HepG2 (cell line): ENCODE results near the gene DYNC2I2. TPM values are rescaled to one million over a fixed set of nuclear protein-coding genes. Genes with fewer than 3 reads are reported as not detected.
"Not testable (repeated sequence)": the region's sequence is repeated elsewhere in the genome, so short reads cannot be mapped to it uniquely, and the experiment has no call there.

Experiments used
- ATAC-seq: fragments of 200-7000 bp; cut with Tn5 transposase; 3 replicates; pipeline ENCODE4 v1.9.1; 2020; ENCODE audit warnings: mild to moderate bottlenecking, moderate library complexity
- BruUV-seq: library from RNA; stranded (reverse); fragments of 400-500 nt; replicated peaks from 2 replicates; lab custom pipeline; 2021; lab: Mats Ljungman, UMichigan
- CTCF ChIA-PET: fragments of 300-600 bp; formaldehyde crosslinking; extraction: SDS; loops from one replicate; lab custom pipeline; 2021; ENCODE audit warnings: low total read pairs, inconsistent platforms, low intra/inter-chr PET ratio; lab: Yijun Ruan, JAX
- POLR2A ChIA-PET: fragments of 350-600 bp; sonication (Branson Sonifier 250); formaldehyde crosslinking; loops from one replicate; lab custom pipeline; 2020; ENCODE audit warnings: antibody characterized with exemption, inconsistent platforms; lab: Yijun Ruan, JAX
- DNase-seq: peaks from one replicate; pipeline ENCODE4 v3.0.0-alpha.2; 2015; ENCODE audit warnings: low spot score
- FAIRE-seq: peaks from 3 replicates; lab custom pipeline; 2011; peaks lifted over from hg19 to GRCh38; lab: Jason Lieb, UNC
- H2AFZ ChIP-seq: one replicate; pipeline ENCODE4 v1.6.1; 2011; ENCODE audit warnings: low read length, inconsistent platforms
- H3K27ac ChIP-seq: fragments of 300-600 bp; 3 replicates; pipeline ENCODE4 v1.8.0; 2011; ENCODE audit warnings: mixed run types, mild to moderate bottlenecking, mixed read lengths, low read length, inconsistent platforms; ENCODE audit not compliant: insufficient read depth; ENCODE audit errors: extremely low read length
- H3K27me3 ChIP-seq, 2 experiments: fragments of 200-600 bp in 1 of 2; 2 replicates in 1 of 2; 3 replicates in 1 of 2; pipeline versions ENCODE4 v1.6.0 to v1.8.0; 2011; ENCODE audit warnings: low read length in 2 of 2, mild to moderate bottlenecking in 2 of 2, moderate library complexity in 2 of 2, inconsistent platforms in 1 of 2; ENCODE audit not compliant: insufficient read depth in 2 of 2, control insufficient read depth in 1 of 2
- H3K36me3 ChIP-seq, 2 experiments: fragments of 200-600 bp in 1 of 2; replicated peaks in 1 of 2; 2 replicates in 1 of 2; 3 replicates in 1 of 2; pipeline versions ENCODE4 v1.5.1 to v1.8.0; 2011; ENCODE audit warnings: low read length in 2 of 2, inconsistent platforms in 1 of 2; ENCODE audit not compliant: insufficient read depth in 2 of 2, control insufficient read depth in 1 of 2
- H3K4me1 ChIP-seq: 2 replicates; pipeline ENCODE4 v1.5.1; 2012; ENCODE audit warnings: low read length, inconsistent platforms; ENCODE audit not compliant: insufficient read depth
- H3K4me2 ChIP-seq: 2 replicates; pipeline ENCODE4 v1.6.0; 2011; ENCODE audit warnings: low read depth, low read length, inconsistent platforms
- H3K4me3 ChIP-seq, 3 experiments: fragments of 200-600 bp in 1 of 3; sonication (generic), shearing (Covaris generic) in 1 of 3; replicated peaks in 1 of 3; 2 replicates each; pipeline ENCODE4 v1.5.1; 2011 to 2016; ENCODE audit warnings: low read length in 3 of 3, inconsistent platforms in 2 of 3, low read depth in 2 of 3, mild to moderate bottlenecking in 2 of 3, control low read depth in 1 of 3, mixed read lengths in 1 of 3; ENCODE audit not compliant: insufficient read depth in 1 of 3
- H3K79me2 ChIP-seq: one replicate; pipeline ENCODE4 v1.6.1; 2011; ENCODE audit warnings: low read length, inconsistent platforms; ENCODE audit not compliant: insufficient read depth
- H3K9ac ChIP-seq: 2 replicates; pipeline ENCODE4 v1.6.0; 2011; ENCODE audit warnings: mild to moderate bottlenecking, low read depth, low read length, inconsistent platforms; ENCODE audit not compliant: insufficient read depth
- H3K9me3 ChIP-seq: 2 replicates; pipeline ENCODE4 v1.5.1; 2012; ENCODE audit warnings: mild to moderate bottlenecking, low read length
- H4K20me1 ChIP-seq: 2 replicates; pipeline ENCODE4 v1.6.0; 2011; ENCODE audit warnings: inconsistent platforms, mild to moderate bottlenecking, low read length, moderate library complexity; ENCODE audit not compliant: insufficient read depth
- ATF4 ChIP-seq, 2 experiments: fragments of 450-650 bp in 1 of 2; sonication (generic) in 1 of 2; formaldehyde crosslinking; IDR thresholded peaks; 2 replicates each; pipeline versions ENCODE4 v1.5.0 to v1.8.0; 2020 to 2022; ENCODE audit warnings: mild to moderate bottlenecking in 1 of 2, missing genetic modification reagents in 1 of 2
- FOSL2 ChIP-seq: sonication (generic); formaldehyde crosslinking; IDR thresholded peaks from 2 replicates; pipeline ENCODE4 v1.4.0; 2020; ENCODE audit warnings: missing genetic modification reagents
- HNF4A ChIP-seq: sonication (generic); formaldehyde crosslinking; IDR thresholded peaks from 2 replicates; pipeline ENCODE4 v1.4.0; 2020; ENCODE audit warnings: missing genetic modification reagents
- ZNF362 ChIP-seq: sonication (generic); formaldehyde crosslinking; IDR thresholded peaks from 2 replicates; pipeline ENCODE4 v1.4.0; 2020; ENCODE audit warnings: missing genetic modification reagents, mild to moderate bottlenecking, borderline replicate concordance
- WGBS: methylation state at CpG from one replicate; pipeline ENCODE4 v1.1.6; 2017; ENCODE audit warnings: low lambda C conversion rate; 5-methylcytosine and 5-hydroxymethylcytosine counted together
- in situ Hi-C: cut with HindIII; loops from 2 replicates; pipeline ENCODE4 v1.10.0; 2017; ENCODE audit warnings: low pct_unique_long_range_greater_than_20kb; ENCODE audit not compliant: extremely low pct_ligation_motif_present
- intact Hi-C: fragments of 100-400 bp; cut with micrococcal nuclease; formaldehyde crosslinking; loops from one replicate; pipeline ENCODE4 v1.10.0; 2022; ENCODE audit not compliant: unreplicated experiment
- polyA plus RNA-seq, 8 experiments: library from polyadenylated mRNA; depleted of rRNA in 3 of 8; stranded (reverse) in 7 of 8; unstranded in 1 of 8; fragments of >200 nt; fragmentation: Illumina TruSeq in 4 of 8; extraction: Trizol in 4 of 8; gene quantifications; 2 replicates each; pipeline versions ENCODE4 v1.2.1 to v1.2.3, GENCODE V29; 2011 to 2016; ENCODE audit warnings: low read depth in 4 of 8, missing spikeins in 1 of 8, mixed read lengths in 1 of 8; ENCODE audit not compliant: insufficient read depth in 1 of 8
- total RNA-seq, 5 experiments: library from RNA; depleted of rRNA; stranded (reverse); fragments of >200 nt; fragmentation: Illumina TruSeq; extraction: Trizol; gene quantifications; 2 replicates each; pipeline ENCODE4 v1.2.3, GENCODE V29; 2016; ENCODE audit warnings: low read depth in 1 of 5
- TF ChIP-seq, protein P1 (sequence below): sonication (generic); formaldehyde crosslinking; IDR thresholded peaks from 2 replicates; pipeline ENCODE4 v1.5.0; 2020; ENCODE audit warnings: mild to moderate bottlenecking, missing genetic modification reagents

DYNC2I2 gene
- total and polyA plus RNA-seq, 2 of the 13 experiments (the other 11 are each of a cell fraction or from before 2014, with no cell fraction given): 13.7 to 40.2 TPM

GRCh38 chr9:128666481-128666941 lies 9.9 kb upstream of the DYNC2I2 start:
- H3K79me2 ChIP-seq, in situ Hi-C loops, H3K4me3 ChIP-seq, H3K9me3 ChIP-seq, H2AFZ ChIP-seq, H3K36me3 ChIP-seq, CTCF ChIA-PET, DNase-seq, BruUV-seq, intact Hi-C loops, H3K27me3 ChIP-seq, H4K20me1 ChIP-seq, ATAC-seq, FAIRE-seq, H3K4me1 ChIP-seq, H3K9ac ChIP-seq, H3K4me2 ChIP-seq, H3K27ac ChIP-seq: not testable (repeated sequence)
- peak in 1 of 2 experiments; percentile 37; a peak in 1 of 4 replicates for TF ChIP-seq ATF4 (CRISPR knock-in tag; IDR thresholded peaks at IDR 0.05)
- TF ChIP-seq, protein P1, sequence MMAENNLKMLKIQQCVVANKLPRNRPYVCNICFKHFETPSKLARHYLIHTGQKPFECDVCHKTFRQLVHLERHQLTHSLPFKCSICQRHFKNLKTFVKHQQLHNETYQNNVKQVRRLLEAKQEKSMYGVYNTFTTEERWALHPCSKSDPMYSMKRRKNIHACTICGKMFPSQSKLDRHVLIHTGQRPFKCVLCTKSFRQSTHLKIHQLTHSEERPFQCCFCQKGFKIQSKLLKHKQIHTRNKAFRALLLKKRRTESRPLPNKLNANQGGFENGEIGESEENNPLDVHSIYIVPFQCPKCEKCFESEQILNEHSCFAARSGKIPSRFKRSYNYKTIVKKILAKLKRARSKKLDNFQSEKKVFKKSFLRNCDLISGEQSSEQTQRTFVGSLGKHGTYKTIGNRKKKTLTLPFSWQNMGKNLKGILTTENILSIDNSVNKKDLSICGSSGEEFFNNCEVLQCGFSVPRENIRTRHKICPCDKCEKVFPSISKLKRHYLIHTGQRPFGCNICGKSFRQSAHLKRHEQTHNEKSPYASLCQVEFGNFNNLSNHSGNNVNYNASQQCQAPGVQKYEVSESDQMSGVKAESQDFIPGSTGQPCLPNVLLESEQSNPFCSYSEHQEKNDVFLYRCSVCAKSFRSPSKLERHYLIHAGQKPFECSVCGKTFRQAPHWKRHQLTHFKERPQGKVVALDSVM: 0 out of 2 replicates have a peak, but pooled peaks have one; percentile 29
- peak; percentile 86 for TF ChIP-seq FOSL2 (CRISPR knock-in tag)
- TF ChIP-seq ZNF362 (CRISPR knock-in tag): peak; percentile 32; the same call in 1 of the 2 replicates
- peak; percentile 20; the same call in 1 of the 2 replicates for TF ChIP-seq HNF4A (CRISPR knock-in tag)
- WGBS: 30% methylated on average over 8 of the region's 8 CpGs
- POLR2A ChIA-PET: interaction anchor here (1.1 to 1.6 kb wide), 3 partner anchors 11 to 31 kb away, joined by 4 to 9 read pairs (median 6); no protein-coding TSS in a partner anchor
